Measurements from ENCODE around the gene OR4D11. TPM values are rescaled to one million over a fixed set of nuclear protein-coding genes. Genes with fewer than 3 reads are reported as not detected.

The OR4D11 gene
- total and polyA plus RNA-seq, 2 of the 13 experiments (the other 11 are each of a cell fraction or from before 2014, with no cell fraction given) = not detected

- peak; percentile 97 for TF ChIP-seq ZSCAN29 (CRISPR knock-in tag; conservative IDR thresholded peaks at IDR 0.05)
- peak; percentile 56 for TF ChIP-seq ZNF205 (CRISPR knock-in tag; IDR thresholded peaks at IDR 0.05)
- TF ChIP-seq SMAD3 (CRISPR knock-in tag; IDR thresholded peaks at IDR 0.05) = peak; percentile 88
- peak; percentile 58; the same call in 1 of the 2 replicates for TF ChIP-seq MTERF4 (CRISPR knock-in tag; IDR thresholded peaks at IDR 0.05)
- TF ChIP-seq SMYD3 (CRISPR knock-in tag; IDR thresholded peaks at IDR 0.05) = peak; percentile 96
- TF ChIP-seq DMAP1 (CRISPR knock-in tag; IDR thresholded peaks at IDR 0.05) = no peak; the same call in 1 of the 2 replicates
- TF ChIP-seq KMT2B (CRISPR knock-in tag; IDR thresholded peaks at IDR 0.05) = peak; percentile 34; the same call in 1 of the 2 replicates
- peak; percentile 85; the same call in 1 of the 2 replicates for TF ChIP-seq ZBTB3 (CRISPR knock-in tag; IDR thresholded peaks at IDR 0.05; ENCODE audit: borderline replicate concordance, low read depth)
- no peak; the same call in 1 of the 2 replicates for TF ChIP-seq ZNF737 (CRISPR knock-in tag; IDR thresholded peaks at IDR 0.05; ENCODE audit: borderline replicate concordance)
- TF ChIP-seq, protein P1, sequence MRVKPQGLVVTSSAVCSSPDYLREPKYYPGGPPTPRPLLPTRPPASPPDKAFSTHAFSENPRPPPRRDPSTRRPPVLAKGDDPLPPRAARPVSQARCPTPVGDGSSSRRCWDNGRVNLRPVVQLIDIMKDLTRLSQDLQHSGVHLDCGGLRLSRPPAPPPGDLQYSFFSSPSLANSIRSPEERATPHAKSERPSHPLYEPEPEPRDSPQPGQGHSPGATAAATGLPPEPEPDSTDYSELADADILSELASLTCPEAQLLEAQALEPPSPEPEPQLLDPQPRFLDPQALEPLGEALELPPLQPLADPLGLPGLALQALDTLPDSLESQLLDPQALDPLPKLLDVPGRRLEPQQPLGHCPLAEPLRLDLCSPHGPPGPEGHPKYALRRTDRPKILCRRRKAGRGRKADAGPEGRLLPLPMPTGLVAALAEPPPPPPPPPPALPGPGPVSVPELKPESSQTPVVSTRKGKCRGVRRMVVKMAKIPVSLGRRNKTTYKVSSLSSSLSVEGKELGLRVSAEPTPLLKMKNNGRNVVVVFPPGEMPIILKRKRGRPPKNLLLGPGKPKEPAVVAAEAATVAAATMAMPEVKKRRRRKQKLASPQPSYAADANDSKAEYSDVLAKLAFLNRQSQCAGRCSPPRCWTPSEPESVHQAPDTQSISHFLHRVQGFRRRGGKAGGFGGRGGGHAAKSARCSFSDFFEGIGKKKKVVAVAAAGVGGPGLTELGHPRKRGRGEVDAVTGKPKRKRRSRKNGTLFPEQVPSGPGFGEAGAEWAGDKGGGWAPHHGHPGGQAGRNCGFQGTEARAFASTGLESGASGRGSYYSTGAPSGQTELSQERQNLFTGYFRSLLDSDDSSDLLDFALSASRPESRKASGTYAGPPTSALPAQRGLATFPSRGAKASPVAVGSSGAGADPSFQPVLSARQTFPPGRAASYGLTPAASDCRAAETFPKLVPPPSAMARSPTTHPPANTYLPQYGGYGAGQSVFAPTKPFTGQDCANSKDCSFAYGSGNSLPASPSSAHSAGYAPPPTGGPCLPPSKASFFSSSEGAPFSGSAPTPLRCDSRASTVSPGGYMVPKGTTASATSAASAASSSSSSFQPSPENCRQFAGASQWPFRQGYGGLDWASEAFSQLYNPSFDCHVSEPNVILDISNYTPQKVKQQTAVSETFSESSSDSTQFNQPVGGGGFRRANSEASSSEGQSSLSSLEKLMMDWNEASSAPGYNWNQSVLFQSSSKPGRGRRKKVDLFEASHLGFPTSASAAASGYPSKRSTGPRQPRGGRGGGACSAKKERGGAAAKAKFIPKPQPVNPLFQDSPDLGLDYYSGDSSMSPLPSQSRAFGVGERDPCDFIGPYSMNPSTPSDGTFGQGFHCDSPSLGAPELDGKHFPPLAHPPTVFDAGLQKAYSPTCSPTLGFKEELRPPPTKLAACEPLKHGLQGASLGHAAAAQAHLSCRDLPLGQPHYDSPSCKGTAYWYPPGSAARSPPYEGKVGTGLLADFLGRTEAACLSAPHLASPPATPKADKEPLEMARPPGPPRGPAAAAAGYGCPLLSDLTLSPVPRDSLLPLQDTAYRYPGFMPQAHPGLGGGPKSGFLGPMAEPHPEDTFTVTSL (CRISPR knock-in tag; IDR thresholded peaks at IDR 0.05; ENCODE audit: borderline replicate concordance) = peak; percentile 51; the same call in 1 of the 2 replicates
- 0 out of 2 replicates have a peak, but pooled peaks have one; percentile 29 for TF ChIP-seq ZNF275 (CRISPR knock-in tag; IDR thresholded peaks at IDR 0.05; ENCODE audit: borderline replicate concordance)
- peak; percentile 70 for TF ChIP-seq REPIN1 (CRISPR knock-in tag; IDR thresholded peaks at IDR 0.05; ENCODE audit: borderline replicate concordance, low read depth)
- TF ChIP-seq CSRNP1 (CRISPR knock-in tag; IDR thresholded peaks at IDR 0.05) = peak; percentile 39; the same call in 1 of the 2 replicates
- no peak for TF ChIP-seq ZNF562 (CRISPR knock-in tag; IDR thresholded peaks at IDR 0.05; ENCODE audit: borderline replicate concordance)
- TF ChIP-seq CBFB (CRISPR knock-in tag; IDR thresholded peaks at IDR 0.05) = peak; percentile 71
- peak; percentile 61 for TF ChIP-seq XRCC5 (optimal IDR thresholded peaks at IDR 0.05; ENCODE audit: low read length)
- no peak for TF ChIP-seq U2AF1 (optimal IDR thresholded peaks at IDR 0.05; ENCODE audit: low read depth, low read length)
- no peak for TF ChIP-seq FUBP1 (CRISPR knock-in tag; IDR thresholded peaks at IDR 0.05; ENCODE audit: borderline replicate concordance)
Observed at GRCh38 chr11:59550368-59550841, 47.0 kb downstream of the OR4D11 start (continued).
